HG03159 (cell line): Measurements from ENCODE around the gene ITPR2.
"Not testable (repeated sequence)": the region's sequence is repeated elsewhere in the genome, so short reads cannot be mapped to it uniquely, and the experiment has no call there.

Source experiments
- ATAC-seq: cut with Tn5 transposase; IDR thresholded peaks from one replicate; pipeline ENCODE4 v1.9.1; 2021; ENCODE audit warnings: mild to moderate bottlenecking, moderate library complexity; ENCODE audit not compliant: unreplicated experiment

ITPR2 gene

DNA sequence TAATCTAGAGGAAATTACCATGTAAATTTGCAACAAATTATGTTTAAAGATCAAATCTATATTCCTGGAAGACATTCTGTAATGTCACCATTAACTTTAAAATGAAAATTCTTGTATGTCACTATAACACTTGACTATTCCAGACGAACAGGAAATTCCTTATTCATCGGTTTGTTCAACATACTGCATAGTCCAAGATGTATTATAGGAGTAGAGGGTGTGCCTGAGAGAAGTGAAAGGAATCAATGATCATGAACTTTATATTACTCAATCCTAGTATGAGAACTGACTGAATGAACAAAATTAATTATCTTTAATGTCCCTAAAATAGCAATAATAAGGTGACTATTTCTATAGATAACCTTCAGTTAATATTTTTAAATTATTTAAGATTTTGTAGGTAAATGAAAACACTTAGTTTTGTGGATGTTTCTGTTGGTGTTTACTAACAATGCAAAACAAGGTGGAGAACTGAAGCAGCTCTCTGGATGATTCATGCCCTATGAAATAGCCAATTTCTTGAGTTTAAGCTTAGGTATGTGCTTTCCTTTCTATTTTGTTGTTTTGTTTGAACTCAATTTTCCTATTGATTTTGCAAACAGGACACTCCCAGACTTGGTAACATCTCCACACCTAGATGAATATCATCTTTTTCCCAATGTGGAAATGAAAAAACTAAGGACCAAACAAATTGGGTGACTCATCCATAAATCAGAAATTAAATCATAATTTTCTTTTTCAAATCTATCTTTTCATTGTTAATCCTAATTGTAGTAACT, 18.2 kb upstream of the ITPR2 start:
- no peak for ATAC-seq

DNA sequence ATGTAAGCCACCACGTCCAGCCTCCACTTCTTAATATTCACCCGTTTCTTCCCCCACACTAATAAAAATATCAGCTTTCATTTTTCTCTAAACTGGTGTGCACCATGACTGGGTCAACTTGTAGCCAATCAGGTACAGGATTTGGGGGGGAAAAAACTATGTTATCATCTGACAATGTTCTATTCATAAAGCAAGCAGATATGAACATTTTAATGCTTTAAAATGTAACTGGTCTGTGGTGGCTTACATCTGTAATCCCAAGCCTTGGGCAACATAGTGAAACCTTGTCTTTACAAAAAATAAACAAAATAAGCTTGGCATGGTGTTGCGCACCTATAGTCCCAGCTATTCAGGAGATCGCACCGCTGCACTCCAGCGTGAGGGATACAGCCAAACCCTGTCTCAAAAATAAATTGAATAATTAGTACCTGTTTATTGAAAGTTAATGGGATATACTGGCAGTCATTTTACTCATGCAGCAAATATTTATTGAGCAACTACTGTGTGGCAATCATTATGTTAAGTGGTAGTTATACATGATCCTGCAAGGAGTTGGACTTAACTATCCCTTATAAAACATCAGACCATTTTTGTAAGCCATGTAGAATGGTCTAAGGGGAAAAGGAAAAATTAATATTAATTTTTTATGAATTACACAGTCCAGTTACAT, 15.3 kb upstream of the ITPR2 start:
- no peak for ATAC-seq

DNA sequence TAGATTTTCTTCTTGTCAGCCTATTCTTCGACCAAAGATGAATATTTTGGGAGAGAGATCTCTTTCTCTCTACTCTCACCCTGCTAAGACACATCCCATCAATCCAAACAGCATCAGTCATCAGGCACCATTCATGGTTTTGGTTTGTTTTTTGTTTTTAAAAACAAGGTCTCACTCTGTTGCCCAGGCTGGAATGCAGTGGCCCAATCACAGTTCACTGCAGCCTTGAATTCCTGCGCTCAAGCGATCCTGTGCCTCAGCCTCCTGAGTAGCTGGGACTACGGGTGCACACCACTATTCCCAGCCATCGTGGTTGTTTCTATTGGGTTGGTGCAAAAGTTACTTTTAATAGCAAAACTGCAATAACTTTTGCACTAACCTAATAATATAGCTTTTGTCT, 14.4 kb upstream of the ITPR2 start:
- no peak for ATAC-seq

DNA sequence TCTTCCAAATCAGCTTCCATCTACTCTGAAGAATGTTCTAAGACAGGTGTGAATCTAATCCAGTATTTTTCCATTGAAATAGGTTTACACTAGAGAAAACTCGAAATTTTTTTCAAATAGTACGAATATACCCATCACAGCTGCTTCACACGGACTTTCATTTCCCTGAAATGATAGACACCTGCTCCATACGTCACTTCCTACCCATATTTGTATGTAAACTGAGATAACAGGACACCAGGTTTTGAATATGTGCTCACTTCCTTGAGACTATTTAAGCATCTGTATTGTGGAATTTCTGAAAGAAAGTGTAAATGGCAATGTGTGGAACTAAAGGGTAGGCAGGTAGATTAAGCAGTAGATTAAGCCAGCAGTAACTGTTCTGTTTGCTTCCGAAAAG, 13.4 kb upstream of the ITPR2 start:
- no peak for ATAC-seq

DNA sequence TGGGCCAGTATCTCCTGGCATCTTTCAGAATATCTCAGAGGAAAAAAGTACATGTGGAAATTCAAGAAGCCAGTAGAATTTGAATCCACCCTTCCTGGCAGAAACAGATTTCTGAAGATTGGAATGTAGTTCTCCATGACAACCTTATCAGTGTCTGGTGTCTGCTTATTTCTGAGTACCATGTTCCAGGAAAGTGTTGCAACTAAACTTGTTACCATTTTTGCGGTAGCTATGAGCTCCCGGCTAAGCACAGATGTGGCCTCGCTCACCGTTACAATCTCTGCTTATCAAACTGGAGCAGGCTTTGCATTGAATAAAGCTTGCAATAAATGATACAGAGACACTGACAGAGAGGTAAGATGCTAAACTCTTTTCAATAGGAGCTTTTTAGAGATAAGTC, 13.0 kb upstream of the ITPR2 start:
- ATAC-seq: no peak

DNA sequence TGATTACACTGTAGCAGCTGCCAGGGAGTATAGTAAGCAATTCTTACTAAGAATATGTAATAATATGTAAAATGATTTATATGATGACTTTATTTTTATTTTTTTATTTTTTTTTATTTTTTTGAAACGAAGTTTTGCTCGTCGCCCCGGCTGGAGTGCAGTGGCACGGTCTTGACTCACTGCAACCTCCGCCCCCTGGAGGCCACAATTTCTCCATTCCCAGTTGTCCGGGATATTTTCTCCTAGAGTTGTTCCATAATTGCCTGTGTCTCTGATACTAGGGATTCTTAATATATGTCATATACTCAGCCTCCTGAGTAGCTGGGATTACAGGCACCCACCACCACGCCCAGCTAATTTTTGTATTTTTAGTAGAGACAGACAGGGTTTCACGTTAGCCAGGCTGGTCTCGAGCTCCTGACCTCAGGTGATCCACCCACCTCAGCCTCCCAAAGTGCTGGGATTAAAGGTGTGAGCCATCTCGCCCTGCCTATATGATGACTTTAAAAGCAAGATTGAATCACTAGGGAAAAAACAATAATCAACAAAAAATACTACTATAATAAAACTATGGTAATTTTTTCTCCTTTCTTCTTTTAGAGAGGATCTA, 12.2 kb upstream of the ITPR2 start:
- no peak for ATAC-seq

DNA sequence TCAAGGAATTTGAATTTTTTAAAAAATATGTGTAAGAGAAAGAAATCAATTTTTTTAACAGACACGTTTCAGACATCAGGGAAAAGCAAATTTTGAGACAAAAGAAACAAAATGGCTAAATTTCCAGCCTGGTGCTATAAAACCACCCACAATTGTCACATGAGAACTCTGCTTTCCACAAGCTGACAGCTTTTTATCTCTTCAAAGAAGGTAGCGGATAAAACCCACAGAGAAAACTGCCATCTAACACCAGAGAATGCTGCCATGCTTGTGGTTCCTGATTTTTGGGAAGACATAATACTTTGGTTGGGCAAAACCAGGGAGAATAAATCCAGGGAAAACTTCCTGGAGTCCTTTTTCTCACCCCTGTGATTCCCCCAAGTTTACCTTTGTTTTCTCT, 10.3 kb upstream of the ITPR2 start:
- ATAC-seq: no peak

DNA sequence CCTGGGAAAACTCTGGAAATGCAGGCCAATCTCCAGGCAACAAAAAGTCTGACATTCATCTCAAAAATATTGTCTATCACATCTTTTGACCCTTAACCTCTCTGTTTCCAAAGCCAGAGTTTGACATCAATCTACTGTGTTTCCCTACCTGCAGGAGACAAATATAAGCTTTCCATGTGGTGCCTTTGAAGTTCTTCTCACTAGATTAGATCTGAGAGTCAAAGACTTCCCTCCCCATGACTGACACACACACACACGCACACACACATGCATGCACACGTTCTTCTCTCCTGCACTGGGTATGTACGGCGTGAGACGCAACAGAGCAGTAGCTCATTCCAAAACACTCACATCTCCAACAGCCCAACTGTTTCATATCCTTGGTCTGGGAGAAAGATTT, 8.1 kb upstream of the ITPR2 start:
- ATAC-seq: no peak

DNA sequence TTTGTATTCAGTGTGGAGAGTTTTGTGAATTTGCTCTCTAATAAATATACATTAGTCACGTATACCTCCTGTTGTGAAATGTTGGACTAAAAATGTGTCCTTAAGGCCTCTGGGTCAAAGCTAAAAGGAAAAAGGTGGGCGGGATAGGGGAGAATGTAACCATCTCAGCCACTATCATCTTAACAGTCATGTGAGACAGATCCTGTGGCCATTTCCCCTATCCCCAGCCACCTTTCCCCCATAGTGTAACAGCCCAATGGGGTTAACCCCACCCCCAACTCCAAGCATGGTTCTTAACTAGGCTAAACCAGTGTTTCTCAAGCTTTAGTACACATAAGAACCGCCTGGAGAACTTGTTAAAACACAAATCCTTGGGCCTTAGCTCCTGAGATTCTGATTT, 6.5 kb upstream of the ITPR2 start:
- no peak for ATAC-seq

DNA sequence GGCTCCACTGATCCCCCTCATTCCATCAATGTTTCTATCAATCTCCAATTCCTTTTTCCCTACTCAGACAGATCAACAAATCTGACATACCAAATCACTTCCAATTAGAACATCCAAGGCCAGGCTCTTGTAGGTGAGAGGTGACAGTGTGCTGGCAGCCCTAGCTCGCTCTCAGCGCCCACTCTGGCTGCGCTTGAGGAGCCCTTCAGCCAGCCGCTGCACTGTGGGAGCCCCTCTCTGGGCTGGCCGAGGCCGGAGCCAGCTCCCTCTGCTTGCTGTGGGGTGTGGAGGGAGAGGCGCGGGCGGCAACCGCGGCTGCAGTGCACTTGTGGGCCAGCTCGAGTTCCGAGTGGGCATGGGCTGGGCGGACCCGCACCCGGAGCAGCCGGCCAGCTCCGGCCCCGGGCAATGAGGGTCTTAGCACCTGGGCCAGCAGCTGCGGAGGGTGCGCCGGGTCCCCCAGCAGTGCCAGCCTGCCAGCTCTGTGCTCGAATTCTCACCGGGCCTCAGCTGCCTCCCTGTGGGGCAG, 6.0 kb upstream of the ITPR2 start:
- ATAC-seq: no peak

DNA sequence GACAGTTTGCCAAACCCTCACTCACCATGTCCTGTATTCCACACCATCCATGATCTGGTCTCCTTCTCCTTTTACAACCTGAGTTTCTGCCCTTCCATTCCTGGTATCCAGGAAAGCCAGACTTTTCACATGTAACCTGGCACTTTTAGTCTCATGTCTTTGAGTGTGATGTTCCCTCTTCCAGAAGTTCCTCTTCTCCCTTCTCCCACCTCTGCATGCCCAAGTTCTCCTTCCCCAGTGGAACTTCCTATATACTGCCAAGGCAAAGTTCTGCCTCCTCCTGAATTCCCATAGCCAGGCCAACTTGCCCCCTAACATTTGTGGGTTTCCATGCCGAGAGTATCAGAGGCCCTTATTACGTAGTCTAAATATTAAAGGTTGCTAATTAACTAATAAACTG, 3.2 kb upstream of the ITPR2 start:
- ATAC-seq: no peak

DNA sequence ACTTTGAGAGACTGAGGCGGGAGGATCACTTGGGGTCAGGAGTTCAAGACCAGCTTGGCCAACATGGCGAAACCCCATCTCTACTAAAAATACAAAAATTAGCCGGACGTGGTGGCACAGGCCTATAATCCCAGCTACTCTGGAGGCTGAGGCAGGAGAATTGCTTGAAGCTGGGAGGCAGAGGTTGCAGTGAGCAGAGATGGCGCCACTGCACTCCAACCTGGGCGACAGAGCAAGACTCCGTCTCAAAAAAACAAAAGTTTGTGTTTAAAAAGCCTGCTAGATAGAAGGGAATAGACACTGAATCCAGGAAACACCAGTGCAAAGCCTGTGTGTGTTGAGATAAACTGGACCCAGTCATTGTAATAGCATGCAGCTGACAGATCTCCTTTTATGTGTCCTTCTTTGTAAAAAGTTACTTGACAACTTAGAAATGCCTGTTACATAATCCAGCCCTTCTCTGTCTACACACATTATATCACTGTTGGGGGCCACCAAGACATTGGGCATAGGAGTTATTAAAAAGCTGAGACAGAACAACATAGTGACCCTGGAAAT, 1.6 kb upstream of the ITPR2 start:
- not testable (repeated sequence) for ATAC-seq

DNA sequence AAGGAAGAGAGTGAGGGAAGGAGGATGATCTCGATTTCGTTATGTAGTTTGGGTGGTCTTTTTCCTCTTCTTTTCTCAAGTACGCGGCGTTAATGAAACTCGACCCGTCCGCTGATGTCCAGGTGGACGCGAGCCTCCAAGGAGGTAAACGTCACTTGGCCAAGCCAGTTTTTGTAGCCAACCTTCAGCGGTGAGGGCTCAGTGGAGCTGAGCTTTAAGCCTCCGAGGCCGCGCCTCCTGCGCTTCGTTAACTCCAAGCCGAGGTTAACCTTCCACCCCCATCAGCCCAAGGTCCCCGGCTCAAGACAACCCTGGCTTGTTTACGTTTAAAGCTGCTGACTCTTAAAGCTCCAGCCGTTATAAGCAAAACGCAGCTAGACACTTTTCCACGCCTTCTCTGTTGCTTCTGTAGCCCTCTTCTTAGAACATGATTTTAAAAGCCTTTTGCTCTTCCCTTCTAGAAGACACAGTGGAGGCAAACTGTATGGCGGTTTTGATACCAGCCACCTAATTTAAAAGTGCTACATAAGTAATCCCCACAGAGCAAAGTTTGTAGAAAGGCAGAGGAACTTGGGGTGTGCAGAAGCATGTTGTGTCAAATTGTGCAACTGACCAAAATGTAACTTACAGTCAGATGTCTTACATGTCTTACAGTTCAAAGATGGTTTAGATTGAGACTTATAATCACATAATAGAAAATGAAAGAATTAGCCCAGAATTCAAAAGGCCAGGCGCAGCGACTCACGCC, 923 bp upstream of the ITPR2 start:
- ATAC-seq: no peak

DNA sequence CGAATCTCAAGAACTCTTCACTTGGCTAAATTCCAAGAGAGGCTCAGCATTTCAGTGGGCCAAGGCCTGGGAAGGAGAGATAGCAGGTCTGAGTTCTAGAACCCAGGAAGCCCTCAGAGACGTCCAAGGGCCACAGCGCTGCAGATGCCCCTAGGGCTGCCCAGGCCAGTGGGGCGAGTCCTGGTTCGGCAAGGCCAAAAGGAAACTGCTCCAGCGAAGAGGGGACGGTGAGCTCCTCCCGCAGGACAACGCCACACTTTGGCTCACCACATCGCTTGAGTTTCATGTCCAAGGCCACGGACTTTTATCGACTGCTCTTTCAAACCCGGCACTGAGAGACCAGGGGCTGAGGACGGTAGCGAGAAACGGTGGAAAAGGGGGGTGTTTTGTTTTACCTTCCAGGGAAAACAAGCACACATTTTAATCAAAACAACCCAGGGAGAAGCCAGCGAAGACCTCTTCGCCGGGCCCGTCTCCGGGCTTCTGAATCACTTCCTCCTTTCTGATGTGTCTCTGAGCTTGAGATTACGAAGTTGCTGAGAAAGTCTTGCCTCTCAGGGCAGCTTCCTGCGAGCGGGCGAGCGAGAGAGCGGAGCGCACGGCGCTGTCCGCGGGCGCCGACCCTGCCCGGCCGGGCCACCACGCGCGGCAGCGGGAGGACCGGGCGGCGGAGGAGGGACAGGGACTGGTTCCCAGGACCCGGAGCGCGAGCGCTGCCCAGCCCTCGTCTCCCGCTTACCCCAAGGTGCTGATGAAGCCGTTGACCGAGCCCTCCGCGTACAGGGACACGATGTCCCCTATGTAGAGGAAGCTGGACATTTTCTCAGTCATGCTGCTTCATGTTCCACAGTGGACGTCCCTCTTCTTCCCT, 808 bp downstream of the ITPR2 start:
- peak; percentile 59 for ATAC-seq

DNA sequence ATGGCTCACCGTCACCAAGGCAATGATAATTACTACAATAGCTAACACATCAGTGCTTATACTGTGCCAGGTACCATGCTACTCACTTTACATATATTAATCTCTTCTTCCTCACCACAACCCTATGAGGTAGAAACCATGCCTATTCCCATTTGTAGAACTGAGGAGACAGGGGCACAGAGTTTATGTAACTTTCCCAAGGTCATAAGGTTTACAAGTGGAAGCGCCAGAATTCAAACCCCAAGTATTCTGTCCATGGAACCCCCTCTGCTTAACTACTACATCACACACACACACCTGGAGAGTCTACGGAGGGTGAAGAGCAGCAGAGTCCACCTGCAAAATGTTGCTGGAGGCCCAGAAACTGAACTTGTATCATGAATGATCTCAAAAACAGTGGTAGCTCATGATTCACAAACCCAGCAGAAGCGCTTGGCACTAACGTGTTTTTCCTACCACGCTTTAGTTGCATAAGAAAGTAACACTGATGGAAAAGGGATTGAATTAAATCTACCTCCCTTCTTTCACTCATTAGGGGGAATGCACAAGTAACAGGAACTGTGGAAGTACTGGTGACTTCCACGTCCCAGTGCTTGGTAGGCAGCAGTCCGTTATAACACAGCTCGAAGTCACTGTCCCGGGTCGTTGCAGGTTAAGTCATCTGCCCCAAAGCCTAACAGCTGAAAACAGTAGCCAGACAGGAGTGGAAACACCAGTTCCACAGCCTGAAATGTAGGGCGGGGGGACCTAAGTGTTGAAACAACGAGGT, 2.0 kb downstream of the ITPR2 start:
- ATAC-seq: no peak

DNA sequence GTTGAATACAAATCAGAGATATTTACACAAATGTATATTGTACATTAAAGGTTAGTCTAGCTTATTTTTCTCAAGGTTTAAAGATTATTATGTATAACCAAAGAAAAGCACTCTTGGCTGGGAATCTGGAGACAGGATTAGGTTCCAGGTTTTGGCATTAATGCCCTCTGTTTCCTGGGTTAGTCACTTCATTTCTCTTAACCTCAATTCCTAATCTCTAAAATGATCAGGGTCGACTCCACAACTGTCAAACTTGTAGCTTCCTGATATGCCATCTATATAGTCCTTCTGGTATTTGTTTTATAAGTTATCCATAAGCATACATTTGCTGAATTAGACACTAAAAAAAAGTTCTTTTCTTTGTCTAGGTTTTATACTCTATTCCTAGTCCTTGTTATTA, 2.6 kb downstream of the ITPR2 start:
- no peak for ATAC-seq

DNA sequence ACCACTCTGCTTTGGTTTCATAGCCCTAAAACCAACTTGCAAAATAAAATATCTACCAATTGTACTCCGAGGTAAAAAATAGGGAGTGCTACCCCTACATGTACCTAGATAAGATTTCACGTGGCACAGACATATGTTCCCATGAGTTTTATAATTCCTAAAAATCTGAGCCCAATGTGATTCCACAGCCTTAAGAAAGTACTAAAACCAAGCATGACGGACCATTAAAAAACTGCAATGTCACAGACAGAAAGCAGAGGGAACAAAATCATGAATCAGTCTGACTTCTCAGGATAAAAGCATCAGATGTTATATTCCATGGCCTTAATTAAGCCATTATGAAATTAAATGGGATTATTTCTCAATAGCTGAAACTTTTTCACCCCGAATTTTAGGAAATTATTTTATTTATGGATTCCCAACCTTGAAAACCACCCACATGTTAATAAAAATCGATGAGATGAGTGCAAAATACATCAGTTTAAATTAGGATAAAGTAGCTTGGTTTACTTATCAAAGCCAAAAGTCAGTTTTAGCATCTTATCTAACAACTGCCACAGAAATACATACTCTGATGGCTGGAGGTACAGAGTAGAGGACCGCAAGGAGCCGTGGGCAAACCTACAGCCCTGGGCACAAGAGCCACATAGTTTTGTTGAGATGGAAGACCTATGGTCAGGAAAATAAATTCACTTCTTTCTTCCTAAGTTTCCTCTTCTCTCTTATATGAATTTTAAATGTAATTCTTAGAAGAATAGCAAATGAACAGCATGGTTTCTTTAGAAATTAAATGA, 4.5 kb downstream of the ITPR2 start:
- ATAC-seq: no peak

DNA sequence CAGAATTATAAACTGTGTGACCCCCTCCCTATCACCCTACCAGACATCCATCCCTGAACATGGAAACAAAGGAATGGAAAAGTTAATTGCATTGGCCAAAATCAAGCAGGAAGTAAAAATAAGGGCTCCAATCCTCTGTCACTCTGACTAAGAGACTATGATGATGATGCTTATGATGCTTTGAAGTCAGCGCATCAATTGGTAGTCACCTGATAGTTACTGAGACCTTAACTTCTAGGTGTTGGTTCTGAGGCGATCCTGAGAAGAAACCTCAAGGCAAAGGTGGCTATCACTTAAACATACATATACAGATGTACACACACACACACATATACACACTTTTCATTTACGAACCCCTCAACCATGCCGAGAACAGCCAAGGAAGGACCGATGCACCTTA, 6.6 kb downstream of the ITPR2 start:
- no peak for ATAC-seq
